GM21528 (cell line): ENCODE data around the gene SP140L.
A peak's percentile ranks its signal among the peaks of the same experiment; 100 is the strongest.
"Not testable (repeated sequence)": the region's sequence is repeated elsewhere in the genome, so short reads cannot be mapped to it uniquely, and the experiment has no call there.

ENCODE experiments used
- ATAC-seq: cut with Tn5 transposase; IDR thresholded peaks from one replicate; pipeline ENCODE4 v1.9.1; 2021; ENCODE audit warnings: mild to moderate bottlenecking, moderate library complexity; ENCODE audit not compliant: unreplicated experiment, low FRiP score

The SP140L gene

DNA sequence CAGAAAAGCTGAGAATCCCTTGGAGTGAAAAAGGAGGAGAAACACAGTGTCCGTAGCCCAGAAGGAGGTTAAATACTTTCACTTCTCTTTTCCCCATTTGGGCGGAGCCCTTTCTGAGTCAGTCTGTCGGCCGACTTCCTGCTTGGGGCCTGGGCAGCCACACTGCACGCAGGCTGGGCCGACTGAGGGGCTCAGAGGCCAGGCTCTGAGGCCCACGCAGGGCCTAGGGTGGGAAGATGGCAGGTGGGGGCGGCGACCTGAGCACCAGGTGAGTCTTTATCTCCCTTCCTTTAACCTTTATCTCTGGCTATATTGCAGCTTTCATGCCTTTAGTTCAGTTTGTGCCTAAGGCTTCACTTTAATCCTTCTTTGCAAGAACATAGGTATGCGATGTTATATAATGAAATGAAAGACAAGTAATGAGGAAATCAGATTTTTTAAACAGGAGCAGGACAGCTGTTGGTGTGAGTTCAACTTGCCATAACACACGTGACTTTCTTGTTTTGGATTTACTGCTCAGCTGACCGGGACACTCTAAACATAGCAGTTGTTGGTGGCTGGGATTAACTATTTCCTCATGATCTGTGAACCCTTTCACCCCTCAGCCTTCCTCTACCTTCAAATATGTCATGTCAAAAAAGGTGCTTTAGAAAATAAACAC, 89.2 kb downstream of the SP140L start, which contains the start of gene SP100:
Gene SP100, plus strand, starts transcription at position 141 of the 661 bp plus-strand sequence. Its CDS starts 96 bp downstream, at position 237.
- peak; percentile 78 for ATAC-seq

DNA sequence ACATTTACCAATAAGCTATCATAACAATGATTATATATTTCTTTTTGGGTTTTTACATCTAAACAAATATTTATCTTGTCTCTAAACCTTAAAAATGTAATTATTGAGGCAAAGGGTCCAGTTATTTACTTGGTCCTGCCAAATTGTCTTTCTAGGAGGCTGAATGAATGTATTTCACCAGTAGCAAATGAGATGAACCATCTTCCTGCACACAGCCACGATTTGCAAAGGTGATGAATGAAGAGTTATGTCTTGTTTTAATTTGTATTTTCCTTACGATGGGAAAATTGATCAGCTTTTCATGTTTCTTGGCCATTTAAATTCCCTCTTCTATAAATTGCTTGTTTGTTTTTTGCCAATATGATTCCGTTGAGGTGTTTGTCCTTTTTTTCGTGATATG, 90.4 kb downstream of the SP140L start:
- no peak for ATAC-seq

DNA sequence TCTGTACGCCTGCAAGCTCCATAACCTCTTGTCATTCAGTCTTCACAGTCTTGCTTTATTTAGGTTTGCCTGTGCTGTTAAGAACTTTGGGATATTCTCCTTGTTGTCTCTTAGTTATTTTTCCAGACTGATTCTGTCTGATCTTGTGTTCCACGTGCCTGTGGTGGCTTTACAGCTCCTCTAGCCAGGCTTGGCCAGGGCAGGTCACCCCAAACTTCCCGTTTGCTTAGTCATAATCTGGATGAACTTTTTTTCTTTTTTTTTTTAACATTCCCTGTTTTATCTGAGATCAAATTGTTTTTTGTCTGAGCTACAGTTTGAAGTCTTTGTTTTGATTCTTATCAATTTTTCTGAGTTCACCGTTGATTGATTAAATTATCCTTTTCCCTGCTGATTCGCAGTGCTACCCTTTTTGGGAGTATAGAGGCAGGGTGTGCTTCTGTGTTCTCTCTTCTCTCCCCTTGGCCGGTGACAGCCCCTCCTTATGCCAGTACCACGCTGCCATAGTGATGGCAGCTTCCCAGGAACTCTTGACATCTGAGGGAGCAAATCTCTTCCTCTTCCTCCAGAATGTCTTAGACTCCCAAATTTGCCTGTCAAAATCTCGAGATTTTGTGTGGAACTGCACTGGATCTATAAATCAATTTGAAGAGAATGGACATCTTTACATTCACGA, 91.5 kb downstream of the SP140L start:
- no peak for ATAC-seq

DNA sequence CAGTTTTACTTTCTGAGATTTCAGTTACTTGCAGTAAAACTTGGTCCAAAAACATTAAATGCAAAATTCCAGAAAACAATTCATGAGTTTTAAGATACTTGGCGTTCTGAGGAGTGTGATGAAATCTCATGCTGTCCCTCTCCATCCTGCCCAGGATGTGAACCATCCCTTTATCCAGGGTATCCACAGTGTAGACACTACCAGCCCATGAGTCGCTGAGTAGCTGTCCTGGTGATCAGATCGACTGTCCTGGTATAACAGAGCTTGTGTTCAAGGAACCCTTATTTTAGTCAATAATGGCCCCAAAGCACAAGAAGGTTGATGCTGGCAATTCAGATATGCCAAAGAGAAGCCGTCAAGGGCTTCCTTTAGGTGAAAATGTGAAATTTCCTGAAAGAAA, 92.2 kb downstream of the SP140L start:
- no peak for ATAC-seq

DNA sequence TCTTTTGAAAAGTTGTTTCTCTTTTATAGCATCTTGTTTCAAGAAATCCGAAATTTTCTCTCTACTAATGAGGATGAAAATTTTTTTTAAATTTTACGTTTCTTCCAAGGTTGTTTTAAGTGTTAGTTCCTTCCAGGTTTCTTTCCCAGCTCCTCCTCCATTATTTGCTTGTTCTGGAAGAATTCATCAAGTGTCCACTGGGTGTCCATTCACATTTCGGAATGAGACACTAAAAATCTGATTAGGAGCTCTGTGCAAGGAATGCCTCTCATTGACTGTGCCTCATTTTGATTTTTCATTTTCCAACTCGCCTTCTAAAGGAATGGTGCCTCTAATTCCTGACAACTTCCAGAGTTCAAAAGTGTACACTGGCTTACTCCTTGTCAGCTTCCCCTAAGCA, 95.2 kb downstream of the SP140L start:
- ATAC-seq, result no peak

DNA sequence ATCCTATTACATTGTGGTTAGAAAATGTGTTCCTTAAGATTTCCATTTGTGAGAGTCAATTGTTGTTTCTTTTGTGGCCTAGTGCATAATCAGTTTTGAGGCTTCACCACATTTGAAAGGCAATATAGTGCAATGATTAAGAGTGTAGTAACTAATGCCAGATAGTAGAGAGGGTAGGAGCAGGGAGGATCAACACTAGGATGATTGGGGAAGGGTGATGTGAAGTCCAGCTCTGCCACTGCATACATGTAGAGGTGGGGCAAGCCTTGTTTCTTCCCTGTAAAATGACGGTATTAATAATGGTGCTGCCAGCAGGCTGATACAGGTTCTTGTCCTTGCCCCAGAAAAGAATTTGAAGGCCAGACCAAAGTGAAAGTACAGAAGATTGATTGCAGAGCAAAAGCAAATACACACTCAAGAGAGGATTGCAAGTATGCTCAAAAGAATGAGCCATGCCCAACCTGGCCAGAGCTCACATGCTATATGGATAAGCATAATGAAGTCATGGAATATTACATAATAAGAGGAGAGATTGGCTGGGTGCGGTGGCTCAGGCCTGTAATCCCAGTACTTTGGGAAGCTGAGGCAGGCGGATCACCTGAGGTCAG, 97.0 kb downstream of the SP140L start:
- ATAC-seq, result no peak

DNA sequence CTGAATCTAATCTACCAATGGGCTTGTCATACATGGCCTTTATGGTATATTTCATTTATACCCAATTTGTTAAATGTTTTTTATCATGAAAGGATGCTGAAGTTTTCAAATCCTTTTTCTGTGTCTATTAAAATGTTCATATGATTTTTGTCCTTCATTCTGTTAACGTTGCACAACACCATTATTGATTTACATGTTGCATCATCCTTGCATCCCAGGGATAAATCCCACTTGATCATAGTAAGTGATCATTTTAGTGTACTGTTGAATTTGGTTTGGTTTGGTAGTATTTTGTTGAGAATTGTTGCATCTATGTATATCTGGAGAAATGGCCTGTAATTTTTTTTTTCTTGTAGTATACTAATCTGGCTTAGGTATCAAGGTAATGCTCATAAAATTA, 98.4 kb downstream of the SP140L start:
- ATAC-seq, result no peak

DNA sequence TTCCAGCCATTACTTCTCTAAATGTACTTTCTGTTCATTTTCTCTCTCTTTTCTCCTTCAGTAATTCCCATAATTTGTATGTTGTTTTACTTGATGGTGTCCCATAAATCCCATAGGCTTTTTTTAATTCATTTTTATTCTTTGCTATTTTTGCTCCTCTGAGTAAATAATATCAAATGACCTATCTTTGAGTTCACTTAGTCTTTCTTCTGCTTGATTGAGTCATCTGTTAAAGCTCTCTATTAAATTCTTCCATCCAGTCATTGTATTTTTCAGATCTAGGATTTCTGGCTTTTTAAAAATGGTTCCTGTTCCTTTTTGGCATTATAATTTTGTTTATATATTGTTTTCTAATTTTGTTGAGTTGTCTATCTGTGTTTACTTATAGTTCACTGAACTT, 102.5 kb downstream of the SP140L start:
- ATAC-seq, result no peak

DNA sequence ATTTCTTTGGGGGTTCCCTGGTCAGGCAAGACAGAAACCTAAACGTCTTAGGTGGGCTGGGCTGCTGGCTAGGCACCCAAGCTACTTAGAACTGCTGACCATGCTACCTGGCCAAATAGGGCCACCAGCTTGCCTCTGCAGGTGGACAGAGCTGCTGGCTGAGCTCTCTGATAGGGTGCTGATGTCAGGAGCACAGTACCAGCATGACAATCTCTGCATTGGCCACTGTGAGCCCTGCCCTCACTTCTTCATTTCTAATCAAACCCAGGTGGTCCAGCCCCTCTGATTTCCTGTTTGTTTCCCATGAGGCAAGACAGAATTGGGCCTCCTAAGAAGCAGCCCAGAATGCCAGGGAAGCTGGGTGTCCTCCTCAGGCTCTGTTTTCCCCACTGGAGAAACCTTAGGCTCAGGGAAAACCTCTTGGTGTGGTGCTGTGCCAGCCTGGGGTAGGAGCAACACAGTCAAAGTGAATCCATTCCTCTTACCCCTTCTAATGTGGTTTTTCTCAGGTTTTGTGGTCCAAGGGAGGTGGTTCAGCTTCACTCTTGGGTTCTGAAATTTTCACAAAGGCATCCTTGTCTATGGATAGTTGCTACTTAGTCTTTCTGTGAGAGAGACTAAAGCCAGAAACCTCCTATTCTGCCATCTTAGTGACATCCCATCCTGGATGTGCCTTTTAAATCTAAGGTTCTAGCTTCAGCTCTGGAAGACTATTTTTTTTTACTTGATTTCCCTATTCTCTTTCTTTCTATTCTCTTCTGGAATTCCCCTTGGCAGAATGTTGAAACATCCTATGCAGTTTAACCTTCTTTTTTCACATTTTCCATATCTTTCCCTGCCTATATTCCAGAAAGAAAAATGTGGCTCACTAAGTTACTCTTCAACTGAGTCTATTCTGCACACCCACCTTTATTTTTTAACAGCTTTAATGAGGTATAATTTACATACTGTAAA, 104.2 kb downstream of the SP140L start:
- no peak for ATAC-seq

DNA sequence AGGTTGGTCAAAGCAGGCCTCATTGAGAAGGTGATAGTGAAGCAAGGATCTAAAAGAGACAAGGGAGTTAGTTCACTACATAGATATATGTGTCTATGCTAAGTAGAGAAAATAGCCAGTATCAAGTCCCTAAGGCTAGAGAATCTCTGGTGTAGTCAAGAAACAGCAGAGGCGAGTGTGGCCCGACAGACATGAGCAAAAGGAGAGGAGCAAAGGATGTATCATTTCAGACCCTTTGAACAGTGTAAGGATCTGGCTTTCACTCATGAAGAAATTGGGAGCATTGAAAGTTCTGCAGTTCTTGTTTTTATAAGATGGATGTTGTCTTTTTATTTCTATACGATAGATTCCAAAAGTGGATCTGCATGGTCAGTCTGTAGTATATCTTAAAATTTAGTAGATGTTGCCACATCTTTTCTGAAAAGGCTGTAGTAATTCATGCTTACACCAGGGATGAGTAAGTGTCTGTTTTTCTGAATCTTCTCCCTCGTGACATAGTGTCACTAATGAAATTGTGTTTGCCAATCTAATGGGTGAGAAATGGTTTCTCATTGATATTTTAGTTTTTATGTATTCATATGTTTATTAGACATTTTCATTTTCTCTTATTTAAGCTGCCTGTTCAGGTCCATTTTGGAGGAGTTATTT, 107.8 kb downstream of the SP140L start:
- ATAC-seq, result no peak

DNA sequence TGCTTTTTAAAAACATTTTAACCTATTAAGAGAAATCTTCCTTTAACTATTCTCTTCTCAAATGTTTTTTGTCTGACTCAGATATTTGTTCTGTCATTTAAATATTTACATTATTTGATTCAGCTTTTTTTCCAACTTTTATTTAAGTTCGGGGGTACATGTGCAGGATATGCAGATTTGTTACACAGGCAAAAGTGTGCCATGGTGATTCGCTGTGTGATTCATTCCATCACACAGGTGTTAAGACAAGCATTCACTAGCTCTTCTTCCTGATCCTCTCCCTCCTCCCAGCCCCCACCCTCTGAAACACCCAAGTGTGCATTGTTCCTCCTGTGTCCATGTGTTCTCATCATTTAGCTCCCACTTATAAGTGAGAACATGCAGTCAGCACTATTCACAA, 108.4 kb downstream of the SP140L start:
- no peak for ATAC-seq

DNA sequence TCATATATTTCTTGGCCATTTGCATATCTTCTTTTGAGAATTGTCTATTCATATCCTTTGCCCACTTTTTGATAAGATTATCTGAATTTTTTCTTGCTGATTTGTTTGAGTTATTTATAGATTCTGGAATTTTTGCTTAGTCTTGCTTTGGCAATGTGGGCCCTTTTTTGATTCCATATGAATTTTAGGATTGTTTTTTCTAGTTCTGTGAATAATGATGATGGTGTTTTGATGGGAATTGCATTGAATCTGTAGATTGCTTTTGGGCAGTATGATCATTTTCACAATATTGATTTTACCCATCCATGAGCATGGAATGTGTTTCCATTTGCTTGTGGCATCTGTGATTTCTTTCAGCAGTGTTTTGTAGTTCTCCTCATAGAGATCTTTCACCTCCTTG, 112.1 kb downstream of the SP140L start:
- ATAC-seq, result not testable (repeated sequence)

DNA sequence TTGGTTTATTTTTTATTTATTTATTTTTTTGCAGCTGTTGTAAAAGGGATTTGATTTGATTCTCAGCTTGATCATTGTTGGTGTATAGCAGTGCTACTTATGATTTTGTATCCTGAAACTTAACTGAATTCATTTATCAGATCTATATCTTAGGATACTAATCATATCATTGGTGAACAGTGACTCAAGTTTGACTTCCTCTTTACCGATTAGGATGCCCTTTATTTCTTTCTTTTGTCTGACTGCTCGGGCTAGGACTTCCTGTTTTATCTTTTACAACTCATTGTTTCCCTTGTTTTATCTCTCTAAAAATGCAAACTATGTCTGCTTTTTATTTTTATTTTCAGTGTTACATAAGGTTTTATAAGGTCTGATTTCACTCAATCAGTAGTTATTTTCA, 112.6 kb downstream of the SP140L start:
- ATAC-seq, result no peak

DNA sequence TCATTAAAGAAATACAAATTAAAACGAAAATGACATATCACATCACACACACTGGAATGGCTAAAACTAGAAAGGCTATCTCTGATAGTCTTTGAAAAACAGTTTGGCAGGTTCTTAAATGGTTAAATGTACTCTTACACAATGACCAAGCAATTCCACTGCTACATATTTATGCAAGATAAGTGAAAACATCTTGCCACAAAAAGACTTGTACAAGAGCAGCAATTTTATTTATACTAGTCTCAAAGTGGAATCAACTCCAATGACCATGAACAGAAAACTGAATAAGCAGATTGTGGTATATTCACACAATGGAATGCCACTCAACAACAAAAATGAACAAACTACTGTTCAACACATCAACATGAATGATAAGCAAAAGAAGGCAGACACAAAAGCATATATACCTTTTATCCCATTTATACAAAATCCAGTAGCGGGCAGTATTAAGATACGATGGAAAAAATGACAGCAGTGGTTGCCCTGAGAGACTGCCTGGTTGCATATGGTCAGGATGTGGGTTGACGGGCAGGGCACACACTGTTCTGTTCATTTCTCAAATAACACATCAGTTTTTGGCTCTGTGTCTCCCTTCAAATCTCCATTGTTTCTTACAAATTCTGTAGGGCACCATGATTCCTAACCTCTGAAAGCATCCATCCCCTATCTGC, 114.4 kb downstream of the SP140L start:
- ATAC-seq, result no peak

DNA sequence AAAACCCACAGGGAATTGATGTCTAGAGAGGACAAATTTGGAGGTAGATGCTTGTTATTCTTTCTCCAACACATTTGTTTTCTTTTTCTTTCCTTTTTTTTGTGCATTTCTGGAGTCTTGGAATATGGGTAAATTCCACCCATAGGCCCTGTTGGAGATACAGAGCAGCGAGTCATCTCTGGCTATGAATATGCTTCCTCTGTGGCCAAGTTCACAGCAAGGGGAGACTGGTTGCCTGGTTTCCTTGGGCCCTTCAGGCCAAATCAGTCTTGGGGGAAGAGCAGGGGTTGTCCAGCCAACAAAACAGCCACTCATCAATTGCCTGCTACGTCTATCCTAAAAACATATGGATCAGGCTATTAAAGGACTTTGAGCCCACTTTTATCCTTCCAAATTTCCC, 116.5 kb downstream of the SP140L start:
- ATAC-seq, result no peak

DNA sequence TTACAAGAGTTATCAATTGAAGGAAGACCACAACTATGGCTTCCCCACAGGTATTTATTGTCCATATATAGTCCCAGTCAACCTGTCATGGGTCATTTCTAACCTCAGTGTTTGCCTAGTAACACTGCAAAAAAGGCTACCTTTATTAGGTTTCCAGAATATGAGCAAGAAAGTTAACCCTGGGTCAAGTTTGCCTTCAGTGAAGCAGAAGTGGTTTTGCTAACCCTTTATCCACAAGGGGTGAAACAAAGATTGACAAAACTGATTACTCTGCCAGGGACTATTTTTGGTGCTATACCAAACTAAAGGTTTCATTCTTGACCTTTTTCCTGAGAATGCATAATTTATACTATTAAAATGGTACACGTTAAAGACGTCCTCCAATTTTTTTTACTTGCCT, 117.8 kb downstream of the SP140L start:
- ATAC-seq, result no peak

DNA sequence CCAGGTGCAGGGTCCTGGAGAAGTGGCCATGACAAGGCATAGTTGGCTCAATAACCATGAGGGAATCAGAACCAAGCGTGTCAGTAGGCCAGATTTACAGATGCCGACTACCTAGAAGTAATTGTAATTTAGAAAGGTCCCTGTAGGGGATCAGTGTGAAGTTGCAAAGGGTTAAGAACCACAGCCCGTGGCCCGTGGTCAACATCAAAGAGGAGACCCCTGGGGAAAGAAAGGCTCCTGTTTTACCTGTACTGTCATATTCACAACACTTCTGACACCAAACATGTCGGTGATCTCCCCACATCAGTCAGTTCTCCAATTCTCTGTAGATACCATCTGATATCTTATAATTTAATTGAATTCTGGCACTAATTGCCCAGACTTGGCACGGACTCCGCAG, 120.0 kb downstream of the SP140L start:
- no peak for ATAC-seq

DNA sequence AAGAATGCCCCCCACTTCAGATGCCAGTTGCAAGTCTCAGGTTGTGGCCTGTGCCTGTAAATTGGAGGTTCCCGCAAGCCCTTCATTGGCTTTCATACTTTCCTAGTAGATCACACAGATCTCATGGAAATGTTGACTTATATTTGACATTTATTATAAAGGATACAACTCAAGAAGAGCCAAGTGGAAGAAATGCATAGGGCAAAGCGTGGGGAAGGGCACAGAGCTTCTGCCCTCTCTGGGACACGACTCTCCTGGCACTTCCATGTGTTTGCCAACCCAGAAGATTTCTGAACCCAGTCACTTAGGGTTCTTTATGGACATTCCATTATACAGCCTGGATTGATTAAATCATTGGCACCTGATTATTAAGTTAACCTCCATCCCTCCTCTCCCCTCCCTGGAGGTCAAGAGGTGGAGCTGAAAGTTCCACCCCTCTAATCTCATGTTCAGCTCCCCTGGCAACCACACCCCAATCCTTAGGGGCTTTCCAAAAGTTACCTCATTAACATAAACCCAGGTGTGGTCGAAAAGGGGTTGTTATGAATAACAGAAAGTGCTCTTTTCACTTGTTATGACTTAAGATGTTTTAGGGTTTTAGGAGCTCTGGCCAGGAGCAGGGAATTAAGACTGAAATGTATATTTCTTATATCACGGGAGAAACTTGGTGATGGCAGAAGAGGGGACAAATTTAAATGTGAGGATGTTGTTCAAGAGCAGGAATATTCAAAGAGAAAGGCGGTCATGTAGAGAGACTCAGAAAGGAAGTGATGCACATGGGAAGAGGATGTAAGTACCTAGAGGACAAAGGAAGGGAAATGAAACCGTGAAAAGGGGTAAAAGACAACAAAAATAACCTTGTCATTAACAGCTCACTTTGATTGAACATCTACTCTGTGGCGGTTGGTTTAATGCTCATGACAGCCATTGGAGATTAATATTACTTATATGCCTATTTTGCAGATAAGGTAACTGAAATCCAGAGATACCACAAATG, 120.8 kb downstream of the SP140L start:
- peak; percentile 75 for ATAC-seq
